Measurements from ENCODE around the gene COX4I2. TPM values are rescaled to one million over a fixed set of nuclear protein-coding genes. Genes with fewer than 3 reads are reported as not detected.

The COX4I2 gene
- polyA plus RNA-seq, 3 donors = 2.6 to 36.0 (median 9.3) TPM

DNA sequence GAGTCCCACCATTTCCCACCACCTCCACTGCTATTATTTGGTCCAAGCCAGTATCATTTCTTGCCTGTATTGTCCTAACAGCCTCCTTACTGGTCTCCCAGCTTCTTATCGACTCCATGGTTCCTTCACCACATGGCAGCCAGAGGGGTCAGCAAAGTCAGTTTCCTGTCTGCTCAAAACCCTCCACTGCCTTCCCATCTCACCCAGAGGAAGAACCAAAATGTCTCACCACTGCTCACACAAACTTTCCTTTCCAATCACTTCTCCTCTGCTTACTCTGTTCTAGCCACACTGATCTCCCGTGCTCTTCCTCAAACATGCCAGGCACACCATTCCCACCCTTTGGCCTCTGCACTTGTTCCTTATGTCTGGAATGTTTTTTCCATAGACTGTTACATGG, 45.2 kb downstream of the COX4I2 start:
- no peak overlapping the region for H3K27ac ChIP-seq (ENCODE audit: low read depth, low read length)
- WGBS, 3 donors = 82 to 87% (median 83%) methylated on average over 2 of the region's 2 CpGs

DNA sequence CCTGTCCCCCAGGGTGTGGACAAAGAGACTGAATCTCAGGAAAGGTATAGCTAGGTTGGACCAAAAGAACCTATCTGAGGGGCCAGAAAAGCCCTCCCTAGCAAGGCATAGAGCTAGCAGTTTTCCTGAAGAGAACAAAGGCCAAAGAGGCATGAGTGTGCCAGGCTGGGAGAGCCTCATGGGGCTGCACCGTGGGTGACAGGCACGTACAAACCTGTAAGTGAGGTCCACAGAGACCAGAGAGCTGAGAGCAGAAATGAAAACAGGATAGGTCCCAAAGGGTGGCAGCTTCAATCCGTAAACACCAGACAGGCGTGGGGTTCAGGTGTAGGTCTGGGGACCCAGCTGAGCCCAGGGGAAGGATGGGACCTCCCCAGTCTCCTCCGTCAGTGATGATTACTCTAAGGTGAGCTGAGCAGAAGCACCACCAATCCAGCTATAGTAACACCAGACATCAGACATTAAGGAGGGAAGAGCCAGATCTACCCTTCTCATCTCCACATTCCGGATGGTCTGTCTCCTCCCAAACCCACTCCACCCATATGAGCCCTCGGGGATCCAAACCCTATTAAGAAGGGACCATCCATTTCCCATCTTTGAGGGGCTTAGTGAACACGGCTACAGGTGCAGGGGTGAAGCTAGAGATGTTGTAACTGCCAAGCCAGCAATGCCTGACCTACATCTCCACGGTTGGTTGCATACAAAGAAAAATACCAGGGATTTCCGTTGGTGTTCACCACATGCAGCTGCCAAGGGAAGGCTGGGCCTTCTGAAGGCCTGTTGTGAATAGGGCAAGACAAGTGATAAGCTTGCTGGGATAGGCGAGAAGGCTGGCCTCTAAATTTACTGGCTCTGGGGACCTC, 46.7 kb downstream of the COX4I2 start:
- no peak overlapping the region for H3K27ac ChIP-seq (ENCODE audit: low read depth, low read length)
- WGBS, 3 donors = 79 to 83% (median 80%) methylated on average over 11 of the region's 11 CpGs

GRCh38 chr20:31685853-31686643, 48.3 kb downstream of the COX4I2 start:
- no peak overlapping the region for H3K27ac ChIP-seq (ENCODE audit: low read depth, low read length)
- WGBS, 3 donors = 67 to 91% (median 88%) methylated on average over 2 of the region's 2 CpGs

- 88 to 99% (median 95%) methylated on average over 3 of the region's 3 CpGs for WGBS, 3 donors
- H3K27ac ChIP-seq (ENCODE audit: low read depth, low read length) = no peak overlapping the region
These were observed 50.1 kb downstream of the COX4I2 start for GRCh38 chr20:31687777-31688176.

GRCh38 chr20:31689141-31689540, 51.4 kb downstream of the COX4I2 start:
- WGBS, 3 donors = 87 to 92% (median 90%) methylated on average over 5 of the region's 5 CpGs
- H3K27ac ChIP-seq (ENCODE audit: low read depth, low read length) = no peak overlapping the region

DNA sequence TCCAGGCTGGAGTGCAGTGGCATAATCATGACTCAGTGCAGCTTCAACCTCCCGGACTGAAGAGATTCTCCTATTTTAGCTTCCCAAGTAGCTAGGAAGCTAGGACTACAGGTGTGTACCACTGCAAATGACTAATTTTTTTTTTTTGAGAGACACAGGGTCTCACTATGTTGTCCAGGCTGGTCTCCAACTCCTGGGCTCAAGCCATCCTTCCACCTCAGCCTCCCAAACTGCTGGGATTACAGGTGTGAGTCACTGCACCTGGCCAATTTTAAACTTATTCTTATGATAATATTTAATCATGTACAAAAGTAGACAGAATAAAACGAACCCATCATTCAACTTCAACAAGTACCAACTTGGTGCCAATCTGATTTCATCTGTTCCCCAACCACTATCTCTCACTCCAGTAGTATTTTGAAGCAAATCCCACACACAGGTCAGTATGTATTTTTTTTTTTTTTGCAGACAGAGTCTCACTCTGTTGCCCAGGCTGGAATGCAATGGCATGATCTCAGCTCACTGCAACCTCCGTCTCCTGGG, 52.5 kb downstream of the COX4I2 start:
- H3K27ac ChIP-seq (ENCODE audit: low read depth, low read length) = no peak overlapping the region
- WGBS, 3 donors = 86 to 95% (median 91%) methylated on average over 3 of the region's 3 CpGs

- WGBS, 3 donors = 43 to 88% (median 47%) methylated on average over 1 of the region's 1 CpG
These were observed 54.0 kb downstream of the COX4I2 start for GRCh38 chr20:31691646-31692275.

DNA sequence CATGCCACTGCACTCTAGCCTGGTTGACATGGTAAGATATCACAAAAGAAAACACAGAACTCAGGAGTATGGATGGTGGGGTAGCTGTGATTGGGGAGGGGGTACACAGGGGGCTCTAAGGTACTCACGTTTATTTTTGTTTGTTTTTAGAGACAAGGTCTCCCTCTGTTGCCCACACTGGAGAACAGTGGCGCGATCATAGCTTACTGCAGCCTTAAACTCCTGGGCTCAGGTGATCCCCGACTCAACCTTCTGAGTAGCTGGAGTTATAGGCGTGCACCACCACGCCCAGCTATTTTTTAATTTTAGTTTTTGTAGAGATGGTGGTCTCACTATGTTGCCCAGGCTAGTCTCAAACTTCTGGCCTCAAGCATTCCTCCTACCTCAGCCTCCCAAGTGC, 55.7 kb downstream of the COX4I2 start:
- WGBS, 3 donors = 89 to 93% (median 92%) methylated on average over 6 of the region's 6 CpGs
- peak overlapping the region; percentile 45 for H3K27ac ChIP-seq (ENCODE audit: low read depth, low read length)

More at GRCh38 chr20:31691646-31692275, 54.0 kb downstream of the COX4I2 start:
- no peak overlapping the region for H3K27ac ChIP-seq (ENCODE audit: low read depth, low read length)

DNA sequence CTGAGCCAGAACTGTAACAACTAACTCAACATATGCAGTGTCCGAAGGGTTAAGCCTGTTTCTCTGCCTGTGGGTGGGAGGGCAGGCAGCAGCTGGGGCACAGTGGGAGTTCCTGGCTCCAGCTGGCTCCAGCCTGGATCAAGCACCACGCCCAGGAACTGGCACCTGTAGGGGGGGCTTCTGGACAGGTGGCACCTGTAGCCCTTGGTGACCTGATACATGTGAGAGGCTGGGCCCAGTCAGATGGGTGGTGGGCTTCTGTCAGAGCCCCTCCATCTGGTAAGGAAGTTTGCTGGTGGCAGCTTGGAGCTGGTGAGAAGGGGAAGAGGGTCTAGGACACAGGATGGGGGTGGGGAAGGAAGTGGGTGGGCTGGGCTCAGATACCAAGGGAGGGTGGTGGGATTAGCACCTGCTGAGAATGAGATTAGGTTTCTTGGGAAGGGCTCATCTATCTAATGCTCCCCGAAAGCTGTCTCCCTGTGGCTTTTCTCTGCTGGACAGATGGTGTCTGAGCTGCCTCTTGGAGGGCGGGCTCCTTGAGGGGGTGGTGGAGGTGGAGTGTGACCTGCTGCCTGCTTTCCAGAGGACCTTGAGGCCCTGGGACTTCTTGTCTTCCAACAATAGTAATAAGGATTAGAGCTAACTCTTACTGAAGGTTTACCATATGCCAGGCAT, 56.4 kb downstream of the COX4I2 start:
- WGBS, 3 donors = 71 to 74% (median 71%) methylated on average over 4 of the region's 4 CpGs
- H3K27ac ChIP-seq (ENCODE audit: low read depth, low read length) = no peak overlapping the region

Other genes starting within 250 kb of the COX4I2 start
- not detected for gene DEFB119, start 247.3 kb upstream of the COX4I2 start, polyA plus RNA-seq
- gene DEFB121, start 231.7 kb upstream of the COX4I2 start, polyA plus RNA-seq = not detected
- gene DEFB123, start 197.3 kb upstream of the COX4I2 start, polyA plus RNA-seq = not detected
- gene DEFB124, start 162.8 kb upstream of the COX4I2 start, polyA plus RNA-seq = under 1 TPM in 2 of 3 donors, not detected in 1; 0.20 to 0.34 TPM
- 1 to 10 TPM in 2 of 3 donors, under 1 TPM in 1; 0.86 to 3.8 (median 3.7) TPM for gene REM1, start 162.6 kb upstream of the COX4I2 start, polyA plus RNA-seq
- 100 to 1,000 TPM in 2 of 3 donors, 10 to 100 TPM in 1; 69.4 to 265 (median 105) TPM for gene HM13, start 123.5 kb upstream of the COX4I2 start, polyA plus RNA-seq
- gene ID1, start 32.6 kb upstream of the COX4I2 start, polyA plus RNA-seq = 100 to 1,000 TPM in 2 of 3 donors, 10 to 100 TPM in 1; 82.2 to 436 (median 301) TPM
- 10 to 100 TPM; 30.8 to 64.4 (median 63.7) TPM for gene BCL2L1, start 85.0 kb downstream of the COX4I2 start, polyA plus RNA-seq
- under 1 TPM; 0.33 to 0.90 (median 0.56) TPM for gene TPX2, start 101.4 kb downstream of the COX4I2 start, polyA plus RNA-seq
- 10 to 100 TPM in 1 of 3 donors, under 1 TPM in 1, not detected in 1; 0.04 to 13.3 TPM for gene MYLK2, start 181.4 kb downstream of the COX4I2 start, polyA plus RNA-seq
- 1 to 10 TPM in 1 of 3 donors, under 1 TPM in 2; 0.16 to 2.6 (median 0.22) TPM for gene FOXS1, start 207.7 kb downstream of the COX4I2 start, polyA plus RNA-seq
- gene DUSP15, start 232.6 kb downstream of the COX4I2 start, polyA plus RNA-seq = 1 to 10 TPM; 1.1 to 1.5 (median 1.5) TPM
- under 1 TPM in 2 of 3 donors, not detected in 1; 0.06 to 0.26 TPM for gene TTLL9, start 232.7 kb downstream of the COX4I2 start, polyA plus RNA-seq

Measured in adipose tissue (tissue), 3 donors.